H4 (cell line): ENCODE data around the gene MERTK. TPM values are rescaled to one million over a fixed set of nuclear protein-coding genes. Genes with fewer than 3 reads are reported as not detected.
"Not testable (repeated sequence)": the region's sequence is repeated elsewhere in the genome, so short reads cannot be mapped to it uniquely, and the experiment has no call there.

Experiments used
- DNase-seq: peaks from one replicate; pipeline ENCODE4 v3.0.0-alpha.2; 2015; ENCODE audit warnings: low spot score
- total RNA-seq: library from RNA; depleted of rRNA; stranded (reverse); fragments of >200 nt; shearing (Covaris generic); gene quantifications from 2 replicates; pipeline ENCODE4 v1.2.3, GENCODE V29; 2014; rRNA removed

MERTK gene
- total RNA-seq: 0.25 and 0.62 TPM in 2 replicates

DNA sequence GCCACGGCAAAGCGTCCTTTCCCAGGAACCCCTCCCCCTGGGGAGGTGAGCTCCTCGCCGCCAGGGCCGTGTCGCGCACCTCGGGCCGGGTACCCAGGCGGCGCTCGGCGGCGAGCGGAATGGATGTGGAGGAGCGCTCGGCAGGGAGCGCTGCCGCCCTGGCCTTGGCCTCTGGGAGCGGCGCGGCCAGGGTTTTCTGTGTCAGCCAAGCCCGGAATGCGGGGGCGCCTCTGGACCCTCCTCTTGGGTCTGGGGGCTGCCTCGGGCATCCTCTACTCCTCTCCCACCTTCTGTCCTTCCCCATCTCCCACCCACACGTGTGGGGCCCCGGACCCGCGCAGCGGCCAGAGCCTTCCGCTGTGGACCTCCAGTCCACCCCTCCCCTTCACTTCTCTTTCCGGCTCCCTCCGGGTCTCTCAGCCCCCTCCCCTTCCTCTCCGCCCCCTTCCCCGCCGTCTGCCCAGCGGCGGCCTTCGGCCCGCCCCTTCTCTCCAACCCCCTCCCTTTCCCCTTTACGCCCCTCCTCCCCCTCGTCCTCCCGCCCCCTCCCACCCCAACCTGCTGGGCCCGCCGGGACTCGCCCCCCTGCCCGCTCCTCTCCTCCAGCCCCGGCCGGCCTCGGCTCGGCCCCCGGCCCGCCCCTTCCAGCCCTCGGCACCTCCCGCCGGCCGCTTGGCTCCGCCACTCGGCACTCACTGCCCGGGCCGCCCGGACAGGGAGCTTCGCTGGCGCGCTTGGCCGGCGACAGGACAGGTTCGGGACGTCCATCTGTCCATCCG is at the start of gene MERTK:
MERTK (plus strand) TSS at position 684 of the 779 bp plus-strand sequence. CDS start 129 bp downstream, outside the sequence.
- DNase-seq: peak; percentile 39

DNA sequence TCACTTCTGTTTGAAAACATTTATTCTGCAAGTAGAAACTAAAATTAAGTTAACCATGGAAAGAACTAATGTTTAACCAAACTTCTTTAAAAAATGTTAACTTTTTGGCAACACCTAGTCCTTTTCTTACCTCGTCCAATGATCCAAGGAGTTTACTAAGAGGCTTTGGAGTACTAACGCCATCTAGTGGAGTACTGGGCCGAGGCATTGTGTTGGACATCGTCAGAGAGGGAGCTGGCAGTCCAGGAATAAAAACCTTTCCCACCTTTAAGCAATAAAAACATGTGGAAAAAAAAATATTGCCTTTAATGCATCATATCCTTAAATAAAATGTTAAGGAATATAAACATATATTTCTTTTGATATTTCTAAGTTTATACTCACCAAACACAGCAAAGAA is 47.8 kb upstream of the MERTK start:
- DNase-seq: peak; percentile 3

DNA sequence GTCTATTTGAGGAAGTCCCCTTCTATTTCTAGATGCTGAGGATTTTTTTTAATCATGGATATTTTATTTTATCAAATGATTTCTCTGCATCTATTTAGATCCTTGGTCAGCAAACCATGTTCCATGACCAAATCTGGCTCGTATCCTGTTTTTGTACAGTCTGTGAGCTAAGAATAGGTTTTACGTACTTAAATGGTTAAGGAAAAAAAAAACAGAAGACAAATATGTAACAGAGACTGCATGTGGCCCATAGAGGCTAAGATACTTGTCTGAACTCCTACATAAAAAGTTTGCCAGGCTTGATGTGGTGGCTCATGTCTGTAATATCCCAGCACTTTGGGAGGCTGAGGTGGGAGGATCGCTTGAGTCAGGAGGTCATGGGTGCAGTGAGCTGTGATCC is 45.9 kb upstream of the MERTK start:
- not testable (repeated sequence) for DNase-seq

DNA sequence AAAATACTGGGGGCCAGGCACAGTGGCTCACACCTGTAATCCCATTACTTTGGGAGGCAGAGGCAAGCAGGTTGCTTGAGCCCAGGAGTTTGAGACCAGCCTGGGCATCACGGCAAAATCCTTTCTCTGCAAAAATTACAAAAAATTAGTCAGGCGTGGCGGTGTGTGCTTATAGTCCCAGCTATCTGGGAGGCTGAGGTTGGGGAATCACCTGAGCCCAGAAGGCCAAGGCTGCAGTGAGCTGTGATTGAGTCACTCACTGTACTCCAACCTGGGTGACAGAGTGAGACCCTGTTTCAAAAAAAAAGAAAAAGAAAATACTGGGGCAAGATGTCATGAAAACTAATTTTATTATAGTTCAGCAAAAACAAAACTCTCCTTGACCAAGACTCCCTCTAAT is 38.4 kb upstream of the MERTK start:
- DNase-seq: not testable (repeated sequence)

DNA sequence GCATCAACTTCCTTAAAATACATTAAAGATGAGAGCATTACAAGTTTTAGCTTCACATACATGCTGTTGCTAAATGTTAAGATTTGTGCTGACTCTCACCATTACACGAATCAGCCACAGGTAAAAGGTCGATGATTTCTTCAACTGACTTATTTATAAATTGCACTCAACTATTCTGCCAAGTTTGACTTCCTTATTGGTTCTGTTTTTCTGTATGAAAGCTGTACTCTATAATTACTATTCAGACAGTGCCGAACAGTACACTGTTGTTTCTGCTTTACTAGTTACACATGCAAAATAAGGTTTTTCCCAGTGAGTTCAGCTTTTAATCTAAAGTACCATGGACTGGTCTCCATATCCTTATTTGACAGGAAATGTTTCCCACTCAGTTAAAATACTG is 33.3 kb upstream of the MERTK start:
- not testable (repeated sequence) for DNase-seq

DNA sequence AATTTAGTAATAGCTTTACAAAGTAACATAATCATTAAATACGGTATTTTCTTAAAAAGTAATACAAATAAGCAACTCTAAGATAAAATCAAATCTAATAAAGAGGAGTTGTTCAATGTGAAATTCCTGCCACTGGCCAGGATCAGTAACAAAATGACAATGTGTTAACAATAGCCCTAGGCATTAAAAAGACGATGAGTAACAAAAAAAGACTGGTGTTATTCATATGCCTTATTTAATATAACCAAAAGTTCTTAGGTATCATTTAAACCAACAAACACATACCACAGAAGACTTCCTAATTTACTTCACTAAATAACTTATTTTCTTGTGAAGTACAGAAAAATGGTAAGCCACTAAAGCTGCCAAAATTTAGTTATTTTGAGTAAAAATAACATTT is 25.6 kb upstream of the MERTK start:
- DNase-seq: not testable (repeated sequence)

DNA sequence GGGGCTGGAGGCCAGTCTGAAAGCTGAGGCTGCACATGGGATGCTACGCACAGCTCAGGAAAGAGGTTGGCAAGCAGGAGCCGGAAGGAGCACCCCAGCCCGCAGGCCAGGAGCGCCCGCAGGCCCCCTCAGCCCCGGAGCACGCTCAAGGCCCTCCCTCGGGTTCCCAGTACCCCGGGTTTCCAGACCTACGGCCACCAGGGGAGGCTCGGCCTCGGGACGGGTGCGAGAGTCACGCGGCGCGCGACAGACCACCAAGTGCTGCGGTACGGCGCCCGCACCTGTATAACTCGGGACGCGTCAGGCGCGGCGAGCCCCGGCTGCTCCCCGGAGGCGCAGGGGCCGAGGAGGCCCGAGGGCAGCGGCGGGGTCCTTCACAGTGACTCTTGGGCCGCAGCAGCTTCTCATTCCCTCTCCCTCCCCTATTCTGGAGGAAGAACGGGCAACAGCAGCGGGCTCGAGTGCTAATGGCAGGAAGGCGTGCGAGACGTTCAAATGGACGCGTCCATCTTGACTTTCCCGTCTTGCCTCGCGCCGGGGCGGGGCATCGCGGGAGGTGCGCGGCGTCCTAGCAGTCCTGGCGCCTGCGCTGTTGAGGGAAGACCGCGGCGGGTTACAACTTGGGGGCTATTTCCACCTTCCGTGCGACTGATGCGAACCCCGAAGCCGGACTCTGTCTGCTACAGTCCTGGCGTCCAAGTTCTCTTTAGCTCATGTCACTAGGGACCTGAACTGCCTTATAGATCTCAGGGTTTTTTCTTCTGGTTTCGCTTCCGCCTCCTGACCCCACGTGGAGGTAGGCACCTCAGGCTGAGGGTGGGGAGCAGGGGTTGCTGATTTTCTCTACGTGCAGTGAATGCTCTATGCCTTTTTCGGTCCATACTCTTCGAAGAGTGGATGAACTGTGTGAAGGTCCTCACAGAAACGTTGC is 14.5 kb upstream of the MERTK start, which contains the start of gene ANAPC1:
ANAPC1 (minus strand) TSS at position 533 of the 931 bp plus-strand sequence. CDS start 3,368 bp downstream, outside the sequence.
- peak; percentile 77 for DNase-seq

DNA sequence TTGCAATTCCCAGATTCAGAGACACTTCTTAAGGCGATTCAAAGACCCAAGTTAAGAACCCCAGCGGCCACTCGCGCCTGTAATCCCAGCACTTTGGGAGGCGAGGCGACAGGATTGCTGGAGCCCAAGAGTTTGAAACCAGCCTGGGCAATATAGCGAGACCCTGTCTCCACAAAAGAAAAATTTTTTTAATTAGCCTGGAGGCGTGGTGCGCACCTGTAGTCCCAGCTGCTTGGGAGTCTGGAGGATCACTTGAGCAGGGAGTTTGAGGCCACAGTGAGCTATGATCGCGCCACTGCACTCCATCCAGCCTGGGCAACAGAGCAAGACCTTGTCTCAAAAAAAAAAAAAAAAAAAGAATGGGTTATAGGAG is 13.8 kb upstream of the MERTK start:
- no peak for DNase-seq

DNA sequence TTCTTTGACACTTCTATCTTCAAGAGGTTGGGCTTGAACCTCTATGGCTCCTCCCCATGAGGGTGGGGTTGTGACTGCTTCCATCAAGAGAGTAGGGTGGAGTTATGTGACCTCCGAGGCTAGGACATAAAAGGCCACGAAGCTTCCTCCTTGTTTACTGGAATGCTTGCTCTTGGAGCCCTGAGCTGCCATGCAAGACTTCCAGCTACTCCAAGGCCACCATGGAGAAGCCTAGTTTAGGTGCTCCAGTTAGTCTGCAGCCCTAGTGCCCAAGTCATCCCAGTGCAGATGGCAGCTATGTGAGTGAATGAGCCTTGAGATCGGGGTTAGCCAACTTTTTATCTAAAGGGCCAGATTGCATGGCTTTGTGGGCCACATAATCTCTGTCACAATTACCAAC is 2.4 kb upstream of the MERTK start:
- DNase-seq: no peak

DNA sequence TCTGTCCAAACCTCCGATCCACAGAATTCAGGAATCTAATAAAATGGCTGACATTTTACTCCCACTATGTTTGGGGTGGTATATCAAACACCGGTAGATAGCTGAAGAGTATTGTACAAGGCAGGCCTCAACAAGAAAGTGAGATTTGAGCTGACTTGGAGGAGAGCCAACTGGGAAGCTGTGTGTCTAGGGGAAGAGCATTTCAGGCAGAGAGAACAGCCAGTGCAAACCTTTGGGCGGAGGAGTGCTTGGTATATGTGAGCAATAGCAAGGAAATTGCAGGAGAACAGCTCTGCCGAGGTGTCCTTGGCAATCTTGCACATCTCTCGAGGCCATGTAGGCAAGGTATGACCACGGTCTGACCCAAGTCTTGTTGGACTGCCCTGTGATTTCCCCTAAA is 1.8 kb upstream of the MERTK start:
- no peak for DNase-seq

DNA sequence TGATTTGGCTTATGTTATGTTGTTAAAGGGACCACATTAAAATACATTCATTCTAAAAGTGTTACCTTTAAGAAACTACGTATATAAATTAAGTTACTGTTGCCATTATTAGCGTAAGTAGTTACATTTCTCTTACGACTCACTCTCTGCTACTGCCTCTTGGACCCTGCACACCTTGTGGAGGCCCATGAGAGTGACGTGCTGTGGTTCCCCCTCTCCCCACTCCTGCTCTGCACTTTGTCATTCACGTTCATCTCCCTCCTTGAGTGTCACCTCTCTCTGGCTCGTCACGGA is 830 bp upstream of the MERTK start:
- DNase-seq: no peak

DNA sequence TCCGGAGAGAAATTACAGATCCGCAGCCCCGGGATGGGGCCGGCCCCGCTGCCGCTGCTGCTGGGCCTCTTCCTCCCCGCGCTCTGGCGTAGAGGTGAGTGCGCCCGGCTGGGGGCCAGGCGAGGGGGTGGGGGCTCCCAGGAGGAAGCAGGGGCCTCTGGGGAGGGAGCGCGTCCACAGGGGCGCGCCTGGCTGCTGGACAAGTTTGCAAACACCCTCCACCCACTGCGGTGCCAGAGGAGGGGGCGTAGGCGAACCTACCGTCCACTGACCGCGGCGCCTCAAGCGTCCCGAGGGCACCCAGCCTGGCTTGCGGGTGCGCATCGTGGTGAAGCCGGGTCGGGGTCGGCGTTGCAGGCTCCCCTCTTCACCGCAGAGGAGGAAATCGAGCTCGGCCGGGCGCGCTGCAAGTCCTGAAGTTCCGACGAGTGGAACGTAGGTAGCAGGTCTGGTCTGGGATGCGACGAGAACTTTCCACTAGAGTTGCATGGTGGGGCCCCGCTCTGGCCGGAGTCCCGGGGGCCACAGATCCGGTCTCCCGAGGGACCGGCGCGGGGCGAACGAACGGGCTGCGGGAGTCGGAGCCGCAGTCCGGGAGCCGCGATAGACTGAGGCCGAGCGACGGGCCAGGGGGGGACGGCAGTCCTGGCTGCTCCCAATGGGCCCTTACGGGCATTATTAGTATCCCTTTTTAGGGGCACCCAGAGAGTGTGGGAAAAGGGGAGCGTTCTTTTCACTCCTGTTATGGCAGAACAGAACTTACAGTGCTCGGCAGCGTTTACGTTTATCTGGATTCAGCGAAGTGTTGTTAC is 502 bp downstream of the MERTK start:
- DNase-seq: no peak

DNA sequence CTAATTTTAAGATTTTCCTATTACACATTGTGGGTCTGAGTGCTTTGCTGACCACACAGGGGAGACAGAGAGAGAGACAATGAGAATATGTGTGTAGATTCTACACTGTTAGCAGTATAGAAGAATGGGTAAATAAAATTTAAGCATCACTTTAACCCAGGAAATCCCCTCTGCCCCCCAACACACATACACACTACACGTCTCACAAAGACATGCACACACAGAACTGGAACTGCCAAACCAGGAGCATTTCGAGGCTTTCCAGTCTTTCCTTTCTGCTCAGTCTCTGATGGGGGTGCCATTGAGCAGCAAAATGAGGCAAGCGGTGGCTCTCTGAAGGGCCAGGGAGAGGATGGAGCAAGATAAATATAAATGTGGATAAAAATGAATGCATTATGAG is 2.5 kb downstream of the MERTK start:
- peak; percentile 32 for DNase-seq

DNA sequence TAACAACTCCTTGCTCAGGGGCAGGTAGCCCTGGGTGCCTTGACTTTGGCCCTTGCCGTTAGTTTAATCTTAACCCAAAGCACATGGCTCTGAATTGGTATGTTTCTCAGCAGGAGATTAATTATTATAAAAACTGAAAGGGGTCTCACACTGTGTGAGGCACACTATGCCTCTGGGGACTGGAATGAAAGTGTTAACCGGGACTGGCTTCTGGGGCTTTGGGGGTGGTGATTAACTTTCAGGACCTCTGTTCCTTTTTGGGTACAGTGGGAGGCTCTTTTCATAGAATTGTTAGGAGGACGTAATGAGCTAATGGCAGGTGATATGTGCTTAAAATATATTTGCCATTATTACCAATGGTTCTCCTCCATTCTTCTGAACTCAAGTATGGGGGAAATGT is 5.1 kb downstream of the MERTK start:
- no peak for DNase-seq

DNA sequence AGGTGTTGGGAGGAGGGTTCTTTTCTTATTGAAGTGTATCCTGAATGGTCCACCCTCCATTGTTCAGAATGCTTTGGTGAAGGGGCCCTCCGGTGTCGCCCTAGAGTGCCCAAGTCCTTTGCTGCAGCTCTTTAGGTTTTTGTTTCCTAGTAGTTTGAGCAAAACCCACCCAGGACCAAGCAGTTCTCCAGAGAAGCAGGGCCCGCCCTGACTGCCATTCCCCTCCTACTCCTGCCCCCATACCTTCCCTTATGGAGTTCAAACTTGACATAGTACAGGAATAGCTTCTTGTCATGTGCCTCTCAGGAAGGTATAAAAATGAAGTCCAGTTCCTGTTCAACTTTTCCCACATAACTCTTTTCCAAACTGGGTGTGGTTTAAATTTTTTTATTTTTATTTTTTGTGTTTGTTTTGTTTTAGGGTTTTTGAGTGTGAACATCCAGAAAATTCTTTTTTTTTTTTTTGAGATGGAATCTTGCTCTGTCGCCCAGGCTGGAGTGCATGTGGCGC is 5.6 kb downstream of the MERTK start:
- no peak for DNase-seq

DNA sequence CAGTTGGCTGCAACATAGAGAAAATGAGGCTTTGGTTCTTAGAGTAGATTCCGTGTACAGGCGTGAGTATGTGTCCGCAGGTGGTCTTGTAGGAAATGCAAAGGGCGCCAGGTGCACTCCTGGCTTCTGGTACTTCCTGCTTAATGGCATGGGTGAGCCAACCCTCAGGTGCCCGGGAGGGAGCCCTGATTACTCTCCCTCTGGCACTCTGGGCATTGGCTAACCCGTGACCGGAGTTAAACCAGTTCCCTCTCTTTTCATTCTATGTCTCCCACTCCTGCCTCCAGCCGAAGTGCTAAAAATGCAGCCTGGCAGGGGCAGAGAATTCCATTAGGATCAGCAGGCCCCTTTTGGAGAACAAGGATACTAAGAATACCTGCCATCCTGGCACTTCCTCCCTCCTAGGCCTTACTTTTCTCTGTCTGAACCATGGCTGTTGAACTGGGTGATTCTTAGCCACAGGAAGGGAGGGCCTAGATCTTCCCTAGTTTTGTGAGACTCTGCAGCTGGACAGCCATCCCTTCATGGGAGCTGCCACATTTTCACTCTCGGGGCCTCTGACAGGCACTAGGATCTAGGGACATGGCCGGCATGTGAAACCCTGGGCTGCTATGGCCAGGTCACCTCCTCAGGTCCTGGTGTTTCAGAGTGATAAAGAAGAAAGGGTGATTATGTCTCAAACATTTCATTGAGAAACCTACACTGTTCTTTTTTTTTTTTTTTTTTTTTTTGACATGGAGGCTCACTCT is 6.5 kb downstream of the MERTK start:
- DNase-seq: no peak

DNA sequence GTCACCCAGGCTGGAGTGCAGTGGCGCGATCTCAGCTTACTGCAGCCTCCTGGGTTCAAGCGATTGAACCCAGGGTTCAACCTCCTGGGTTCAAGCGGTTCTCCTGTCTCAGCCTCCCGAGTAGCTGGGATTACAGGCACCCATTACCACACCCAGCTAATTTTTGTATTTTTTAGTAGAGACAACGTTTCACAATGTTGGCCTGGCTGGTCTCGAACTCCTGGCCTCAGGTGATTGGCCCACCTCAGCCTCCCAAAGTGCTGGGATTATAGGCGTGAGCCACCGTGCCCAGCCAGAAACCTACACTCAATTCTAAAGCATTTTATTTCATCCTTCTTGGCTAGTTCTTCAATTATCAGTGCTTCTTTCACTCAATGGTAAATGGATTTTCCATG is 7.1 kb downstream of the MERTK start:
- not testable (repeated sequence) for DNase-seq

DNA sequence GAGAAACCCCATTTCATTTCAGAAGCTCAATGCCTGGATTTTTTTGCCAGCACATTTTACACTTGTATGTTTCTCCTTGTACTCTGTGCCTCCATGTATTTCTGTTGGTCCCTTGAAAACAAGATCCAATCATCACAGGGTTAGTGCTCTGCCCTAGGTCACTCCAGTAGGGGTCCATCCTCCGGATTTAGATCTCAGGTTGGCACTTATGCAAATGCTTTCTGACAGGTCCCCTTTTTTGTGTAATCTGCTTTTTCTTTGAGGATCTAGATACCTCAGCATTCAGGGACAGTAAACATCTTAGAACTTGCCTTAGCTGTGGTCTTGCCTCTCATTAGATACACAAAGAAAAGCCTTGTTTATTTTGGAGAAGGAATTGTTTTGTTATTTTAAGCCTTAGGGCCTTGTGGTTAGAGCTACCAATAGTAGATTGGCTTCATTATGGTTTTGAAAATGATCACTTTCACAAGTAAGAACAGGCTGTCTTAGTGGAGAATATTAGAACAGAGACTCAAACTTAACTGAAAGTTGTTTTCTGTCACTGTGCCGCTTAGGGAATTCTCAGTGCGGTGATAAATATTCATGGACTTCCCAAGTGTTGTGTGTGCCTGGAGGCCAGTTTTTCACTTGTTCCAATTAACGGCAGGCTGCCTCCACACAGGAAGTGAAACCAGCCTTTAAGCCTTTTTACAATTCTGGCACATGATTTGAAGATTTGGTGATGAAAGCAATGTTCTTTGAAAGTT is 7.8 kb downstream of the MERTK start:
- DNase-seq: peak; percentile 57

DNA sequence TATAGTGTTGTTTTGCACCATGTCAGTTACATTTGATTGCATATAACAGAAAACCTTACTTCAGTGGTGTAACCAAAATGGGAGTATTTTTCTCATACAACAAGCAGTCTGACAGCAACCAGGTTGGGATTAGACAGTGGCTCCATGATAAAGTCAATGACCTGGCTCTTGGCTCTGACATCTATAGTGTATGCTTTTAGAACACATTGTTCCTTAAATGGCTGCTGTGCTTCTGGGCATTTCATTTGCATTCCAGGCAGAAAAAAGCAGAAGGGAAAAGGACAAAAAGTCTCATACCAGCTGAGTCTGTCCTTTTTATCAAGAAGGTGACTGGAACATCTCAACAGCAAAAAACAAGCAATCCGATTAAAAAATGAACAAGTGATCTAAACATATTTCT is 10.2 kb downstream of the MERTK start:
- DNase-seq: no peak

DNA sequence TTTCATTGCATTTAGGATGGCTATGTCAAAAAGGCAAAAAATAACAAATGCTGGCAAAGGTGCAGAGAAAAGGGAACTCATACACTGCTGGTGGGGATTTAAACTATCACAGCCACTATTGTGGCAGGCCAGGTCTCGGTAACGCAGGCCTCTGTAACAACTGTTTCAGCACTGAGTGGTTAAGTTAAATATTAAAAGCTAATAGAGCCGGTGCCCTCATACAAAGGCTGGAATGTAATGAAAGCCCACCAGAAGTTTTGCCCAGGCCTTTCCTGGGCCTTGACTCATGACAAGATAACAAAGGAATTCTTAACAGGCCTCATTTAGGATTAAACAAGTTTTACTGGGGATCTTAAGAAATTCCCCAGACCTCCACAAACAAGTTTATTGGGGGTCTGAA is 10.7 kb downstream of the MERTK start:
- no peak for DNase-seq
